ENCODE measurements around the gene KRTAP10-7. TPM values are rescaled to one million over a fixed set of nuclear protein-coding genes. Genes with fewer than 3 reads are reported as not detected.
"Not testable (repeated sequence)": the region's sequence is repeated elsewhere in the genome, so short reads cannot be mapped to it uniquely, and the experiment has no call there.

KRTAP10-7 gene
- total RNA-seq, 4 donors from 2014 or later = not detected

DNA sequence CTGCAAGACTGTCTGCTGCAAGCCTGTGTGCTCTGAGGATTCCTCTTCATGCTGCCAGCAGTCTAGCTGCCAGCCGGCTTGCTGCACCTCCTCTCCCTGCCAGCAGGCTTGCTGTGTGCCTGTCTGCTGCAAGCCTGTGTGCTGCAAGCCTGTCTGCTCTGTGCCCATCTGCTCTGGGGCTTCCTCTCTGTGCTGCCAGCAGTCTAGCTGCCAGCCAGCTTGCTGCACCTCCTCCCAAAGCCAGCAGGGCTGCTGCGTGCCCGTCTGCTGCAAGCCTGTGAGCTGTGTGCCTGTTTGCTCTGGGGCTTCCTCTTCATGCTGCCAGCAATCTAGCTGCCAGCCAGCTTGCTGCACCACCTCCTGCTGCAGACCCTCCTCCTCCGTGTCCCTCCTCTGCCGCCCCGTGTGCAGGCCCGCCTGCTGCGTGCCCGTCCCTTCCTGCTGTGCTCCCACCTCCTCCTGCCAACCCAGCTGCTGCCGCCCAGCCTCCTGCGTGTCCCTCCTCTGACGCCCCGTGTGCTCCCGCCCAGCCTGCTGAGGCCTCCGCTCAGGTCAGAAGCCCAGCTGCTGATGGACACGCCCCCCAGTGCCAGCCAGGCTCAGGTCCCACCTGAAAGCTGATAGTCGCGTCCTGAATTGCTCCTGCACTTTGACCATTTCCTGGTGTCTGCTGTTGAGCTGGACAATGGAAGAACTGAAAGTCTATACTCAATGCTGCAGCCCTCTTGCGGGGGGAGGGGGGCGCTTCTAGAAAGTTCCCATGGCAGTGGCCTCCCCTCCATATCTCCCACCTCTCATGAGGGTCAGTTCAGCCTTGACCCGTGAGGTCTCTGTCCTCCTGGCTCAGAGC, 25.7 kb upstream of the KRTAP10-7 start:
- DNase-seq (ENCODE audit: low spot score) (no peak), ATAC-seq (ENCODE audit: low FRiP score) (no peak)
- TF ChIP-seq, protein P1, sequence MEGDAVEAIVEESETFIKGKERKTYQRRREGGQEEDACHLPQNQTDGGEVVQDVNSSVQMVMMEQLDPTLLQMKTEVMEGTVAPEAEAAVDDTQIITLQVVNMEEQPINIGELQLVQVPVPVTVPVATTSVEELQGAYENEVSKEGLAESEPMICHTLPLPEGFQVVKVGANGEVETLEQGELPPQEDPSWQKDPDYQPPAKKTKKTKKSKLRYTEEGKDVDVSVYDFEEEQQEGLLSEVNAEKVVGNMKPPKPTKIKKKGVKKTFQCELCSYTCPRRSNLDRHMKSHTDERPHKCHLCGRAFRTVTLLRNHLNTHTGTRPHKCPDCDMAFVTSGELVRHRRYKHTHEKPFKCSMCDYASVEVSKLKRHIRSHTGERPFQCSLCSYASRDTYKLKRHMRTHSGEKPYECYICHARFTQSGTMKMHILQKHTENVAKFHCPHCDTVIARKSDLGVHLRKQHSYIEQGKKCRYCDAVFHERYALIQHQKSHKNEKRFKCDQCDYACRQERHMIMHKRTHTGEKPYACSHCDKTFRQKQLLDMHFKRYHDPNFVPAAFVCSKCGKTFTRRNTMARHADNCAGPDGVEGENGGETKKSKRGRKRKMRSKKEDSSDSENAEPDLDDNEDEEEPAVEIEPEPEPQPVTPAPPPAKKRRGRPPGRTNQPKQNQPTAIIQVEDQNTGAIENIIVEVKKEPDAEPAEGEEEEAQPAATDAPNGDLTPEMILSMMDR (IDR thresholded peaks at IDR 0.05) = no peak

DNA sequence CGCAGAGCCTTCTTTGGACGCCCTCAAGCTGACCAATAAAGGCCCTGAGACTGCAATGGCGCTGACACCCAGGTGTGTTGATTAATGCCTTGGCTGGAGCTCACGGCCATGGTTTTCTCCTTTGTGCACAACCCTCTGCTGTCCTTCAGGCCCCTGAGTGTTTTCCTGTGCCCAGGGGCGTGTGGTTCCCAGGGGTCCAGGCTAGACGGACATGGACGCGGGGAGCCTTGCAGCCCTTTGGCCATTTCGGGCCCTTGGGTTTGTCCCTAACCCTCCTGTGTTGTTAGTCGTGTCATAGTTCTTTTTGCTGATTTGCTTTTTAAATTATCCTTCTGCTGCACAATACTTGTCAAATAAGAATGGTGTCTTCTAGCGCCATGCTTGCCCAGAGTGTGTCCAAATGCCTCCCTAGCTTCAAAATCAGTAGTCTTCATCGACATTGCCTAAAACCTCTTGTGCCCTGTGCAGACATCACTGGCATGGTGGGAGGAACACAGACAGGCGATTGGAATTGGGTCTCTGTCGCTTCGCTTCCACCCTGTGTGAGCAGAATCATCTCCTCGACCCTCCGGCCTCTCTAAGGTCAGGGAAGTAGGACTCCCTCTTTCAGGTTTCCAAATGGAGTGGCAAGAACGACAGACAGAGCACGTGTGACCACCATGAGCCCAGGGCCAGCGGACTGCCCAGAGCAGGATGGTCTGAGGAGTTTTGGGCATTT, 24.9 kb upstream of the KRTAP10-7 start:
- TF ChIP-seq, protein P1 (IDR thresholded peaks at IDR 0.05) = no peak
- ATAC-seq (ENCODE audit: low FRiP score) = no peak
- DNase-seq (ENCODE audit: low spot score) = no peak

GRCh38 chr21:44576025-44576420, 24.4 kb upstream of the KRTAP10-7 start:
- TF ChIP-seq, protein P1 (IDR thresholded peaks at IDR 0.05) = no peak
- no peak for DNase-seq (ENCODE audit: low spot score)

DNA sequence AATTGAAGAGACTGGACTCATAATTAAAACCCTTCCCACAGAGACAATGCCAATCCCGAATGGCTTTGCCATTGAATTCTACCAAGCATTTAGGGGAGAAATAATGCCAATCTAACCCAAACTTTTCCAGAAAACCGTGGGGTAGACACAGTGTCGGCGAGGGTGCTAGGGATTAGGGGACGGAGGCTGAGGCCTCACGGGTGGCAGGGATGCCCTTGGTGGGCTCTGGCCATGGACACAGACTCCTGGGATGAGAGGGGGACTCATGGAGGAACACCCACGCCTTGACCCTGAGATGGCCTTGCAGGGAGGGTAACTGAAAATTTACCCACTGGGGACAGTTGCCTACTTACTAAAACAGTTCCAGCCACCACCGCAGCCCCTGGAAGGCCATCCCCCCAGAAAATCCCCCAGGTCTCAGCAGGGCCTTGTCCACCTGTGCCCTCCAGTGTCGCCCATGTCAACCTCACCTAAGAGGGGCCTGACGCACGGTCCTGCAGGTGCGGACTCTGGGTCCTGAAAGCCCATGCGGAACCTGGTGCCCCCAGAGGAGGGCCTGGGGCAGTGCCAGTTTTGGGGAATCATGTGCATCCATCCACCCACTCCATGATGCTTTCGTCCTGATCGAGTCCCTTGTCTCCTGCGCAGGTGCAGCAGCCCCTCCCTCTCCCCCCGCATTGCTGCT, 21.9 kb upstream of the KRTAP10-7 start:
- DNase-seq (ENCODE audit: low spot score) (no peak), ATAC-seq (ENCODE audit: low FRiP score) (no peak)

More at GRCh38 chr21:44576025-44576420, 24.4 kb upstream of the KRTAP10-7 start:
- ATAC-seq (ENCODE audit: low FRiP score) = no peak

GRCh38 chr21:44579056-44579832, 21.2 kb upstream of the KRTAP10-7 start:
- ATAC-seq (ENCODE audit: low FRiP score) = no peak
- TF ChIP-seq, protein P1 (IDR thresholded peaks at IDR 0.05) = no peak
- DNase-seq (ENCODE audit: low spot score) = no peak

More for the DNA sequence above, 21.9 kb upstream of the KRTAP10-7 start:
- TF ChIP-seq, protein P1 (IDR thresholded peaks at IDR 0.05) = no peak

DNA sequence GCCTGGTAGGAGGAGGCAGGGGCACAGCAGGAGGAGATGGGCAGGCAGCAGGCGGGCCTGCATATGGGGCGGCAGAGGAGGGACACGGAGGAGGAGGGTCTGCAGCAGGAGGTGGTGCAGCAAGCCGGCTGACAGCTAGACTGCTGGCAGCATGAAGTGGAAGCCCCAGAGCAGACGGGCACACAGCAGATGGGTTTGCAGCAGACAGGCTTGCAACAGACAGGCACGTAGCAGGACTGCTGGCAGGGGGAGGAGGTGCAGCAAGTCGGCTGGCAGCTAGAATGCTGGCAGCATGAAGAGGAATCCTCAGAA, 20.6 kb upstream of the KRTAP10-7 start:
- no peak for DNase-seq (ENCODE audit: low spot score)

GRCh38 chr21:44580231-44580821, 20.1 kb upstream of the KRTAP10-7 start, which contains the start of gene KRTAP10-5:
Gene KRTAP10-5, minus strand, starts transcription at chr21:44580604. Its CDS starts 26 bp downstream, at chr21:44580578.
- not testable (repeated sequence) for DNase-seq (ENCODE audit: low spot score); ATAC-seq (ENCODE audit: low FRiP score)

More for the DNA sequence above, 20.6 kb upstream of the KRTAP10-7 start:
- no peak for ATAC-seq (ENCODE audit: low FRiP score)
- TF ChIP-seq, protein P1 (IDR thresholded peaks at IDR 0.05) = no peak

Measured in omental fat pad (tissue), 4 donors.